Left ventricle myocardium inferior (tissue), 1 donor: Measurements from ENCODE around the gene NR1D1. TPM values are rescaled to one million over a fixed set of nuclear protein-coding genes. Genes with fewer than 3 reads are reported as not detected.

Experiments used
- DNase-seq: peaks from one replicate; pipeline ENCODE4 v3.0.0-alpha.2; 2020
- H3K27ac ChIP-seq: fragments of 200-600 bp; replicated peaks from 2 replicates; pipeline ENCODE4 v1.8.0; 2021
- H3K27me3 ChIP-seq: fragments of 200-600 bp; 2 replicates; pipeline ENCODE4 v1.8.0; 2021; ENCODE audit warnings: low read depth
- H3K36me3 ChIP-seq: fragments of 200-600 bp; 2 replicates; pipeline ENCODE4 v1.8.0; 2021
- H3K4me1 ChIP-seq: fragments of 200-600 bp; 2 replicates; pipeline ENCODE4 v1.8.0; 2021
- H3K4me3 ChIP-seq: fragments of 200-600 bp; 2 replicates; pipeline ENCODE4 v1.8.0; 2021; ENCODE audit warnings: mild to moderate bottlenecking, moderate library complexity
- H3K9me3 ChIP-seq: fragments of 200-600 bp; replicated peaks from 2 replicates; pipeline ENCODE4 v1.8.0; 2021
- intact Hi-C: fragments of 100-400 bp; cut with micrococcal nuclease; formaldehyde crosslinking; loops from one replicate; pipeline ENCODE4 v1.11.0; 2022
- total RNA-seq: library from RNA; stranded (reverse); fragmentation: NEBNext Ultra II Directional; extraction: Animal tissue kit (Norgen Biotek cat#: 25700); gene quantifications from one replicate; pipeline ENCODE4 v1.2.1, GENCODE V29; 2021
- TF ChIP-seq, protein P1 (sequence below): fragments of 200-600 bp; IDR thresholded peaks from 2 replicates; pipeline ENCODE4 v1.8.0; 2021; ENCODE audit warnings: antibody characterized with exemption, mild to moderate bottlenecking, borderline replicate concordance
- donor health status: DM: no; HTN: yes; CAD: no; lungs with severe emphysema.

Gene NR1D1
- total RNA-seq, 1 donor from 2014 or later = 19.1 TPM

- Histone ChIP-seq H3K27ac (peak overlapping the region; percentile 100), H3K27me3 (no peaks in the 10 kb centered on the region), H3K36me3 (peaks cover 9% of the 10 kb centered on the region), H3K9me3 (no peaks in the 10 kb centered on the region), H3K4me3 (peak overlapping the region; percentile 55), H3K4me1 (peaks cover 99% of the 10 kb centered on the region)
- intact Hi-C loops = no loop called here
- TF ChIP-seq, protein P1, sequence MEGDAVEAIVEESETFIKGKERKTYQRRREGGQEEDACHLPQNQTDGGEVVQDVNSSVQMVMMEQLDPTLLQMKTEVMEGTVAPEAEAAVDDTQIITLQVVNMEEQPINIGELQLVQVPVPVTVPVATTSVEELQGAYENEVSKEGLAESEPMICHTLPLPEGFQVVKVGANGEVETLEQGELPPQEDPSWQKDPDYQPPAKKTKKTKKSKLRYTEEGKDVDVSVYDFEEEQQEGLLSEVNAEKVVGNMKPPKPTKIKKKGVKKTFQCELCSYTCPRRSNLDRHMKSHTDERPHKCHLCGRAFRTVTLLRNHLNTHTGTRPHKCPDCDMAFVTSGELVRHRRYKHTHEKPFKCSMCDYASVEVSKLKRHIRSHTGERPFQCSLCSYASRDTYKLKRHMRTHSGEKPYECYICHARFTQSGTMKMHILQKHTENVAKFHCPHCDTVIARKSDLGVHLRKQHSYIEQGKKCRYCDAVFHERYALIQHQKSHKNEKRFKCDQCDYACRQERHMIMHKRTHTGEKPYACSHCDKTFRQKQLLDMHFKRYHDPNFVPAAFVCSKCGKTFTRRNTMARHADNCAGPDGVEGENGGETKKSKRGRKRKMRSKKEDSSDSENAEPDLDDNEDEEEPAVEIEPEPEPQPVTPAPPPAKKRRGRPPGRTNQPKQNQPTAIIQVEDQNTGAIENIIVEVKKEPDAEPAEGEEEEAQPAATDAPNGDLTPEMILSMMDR = no peak
- peak; percentile 76 for DNase-seq
Observed at GRCh38 chr17:40072040-40072734, 28.2 kb downstream of the NR1D1 start.

DNA sequence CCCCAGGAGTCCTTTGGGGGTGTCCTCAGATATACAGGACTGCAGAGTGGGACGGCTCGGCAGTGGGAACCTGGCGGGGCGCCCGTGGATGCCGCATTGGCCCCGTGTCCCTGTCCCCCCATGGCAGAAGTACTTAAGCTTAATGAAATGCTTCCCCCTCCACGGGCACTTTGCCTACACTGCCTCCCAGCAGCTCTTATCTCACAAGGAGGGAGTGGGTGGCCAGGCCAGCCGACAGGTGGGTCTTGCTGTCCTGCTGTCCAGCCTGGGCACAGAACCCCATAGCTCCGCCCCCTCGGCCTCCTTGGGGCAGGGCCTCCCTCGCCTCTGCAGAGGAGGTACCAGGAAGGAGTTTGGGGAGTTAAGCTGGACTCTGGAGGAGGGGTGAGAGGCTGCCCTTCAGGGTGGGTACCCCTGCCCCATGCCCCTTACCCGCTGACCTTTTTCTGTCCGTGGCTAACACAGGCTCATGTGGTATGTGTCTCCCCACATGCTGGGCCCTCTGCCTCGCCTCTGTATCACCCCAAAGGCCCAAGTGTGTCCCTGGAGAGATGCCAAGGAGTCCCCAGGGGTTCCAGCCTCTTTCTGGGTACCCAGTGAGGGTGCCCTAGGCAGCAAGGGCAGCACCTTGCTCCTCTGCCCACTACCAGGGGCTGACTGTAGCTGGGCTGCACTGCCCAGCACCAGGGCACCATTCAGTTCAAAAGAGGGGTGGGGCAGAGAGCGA lies 28.9 kb downstream of the NR1D1 start:
- intact Hi-C loops = no loop called here
- Histone ChIP-seq H3K4me3 (peak overlapping the region; percentile 55), H3K27ac (peak overlapping the region; percentile 100), H3K4me1 (peaks cover 99% of the 10 kb centered on the region), H3K9me3 (no peaks in the 10 kb centered on the region), H3K36me3 (peaks cover 9% of the 10 kb centered on the region), H3K27me3 (no peaks in the 10 kb centered on the region)
- TF ChIP-seq, protein P1 = no peak
- peak; percentile 69 for DNase-seq

- intact Hi-C loops = no loop called here
- peaks cover 9% of the 10 kb centered on the region for H3K36me3 ChIP-seq
- peak overlapping the region; percentile 100 for H3K27ac ChIP-seq
- DNase-seq = no peak
- peaks cover 99% of the 10 kb centered on the region for H3K4me1 ChIP-seq
- H3K4me3 ChIP-seq = peak overlapping the region; percentile 55
- H3K9me3 ChIP-seq = no peaks in the 10 kb centered on the region
- no peaks in the 10 kb centered on the region for H3K27me3 ChIP-seq
- TF ChIP-seq, protein P1 = no peak
Observed at GRCh38 chr17:40070709-40071312, 29.6 kb downstream of the NR1D1 start.

DNA sequence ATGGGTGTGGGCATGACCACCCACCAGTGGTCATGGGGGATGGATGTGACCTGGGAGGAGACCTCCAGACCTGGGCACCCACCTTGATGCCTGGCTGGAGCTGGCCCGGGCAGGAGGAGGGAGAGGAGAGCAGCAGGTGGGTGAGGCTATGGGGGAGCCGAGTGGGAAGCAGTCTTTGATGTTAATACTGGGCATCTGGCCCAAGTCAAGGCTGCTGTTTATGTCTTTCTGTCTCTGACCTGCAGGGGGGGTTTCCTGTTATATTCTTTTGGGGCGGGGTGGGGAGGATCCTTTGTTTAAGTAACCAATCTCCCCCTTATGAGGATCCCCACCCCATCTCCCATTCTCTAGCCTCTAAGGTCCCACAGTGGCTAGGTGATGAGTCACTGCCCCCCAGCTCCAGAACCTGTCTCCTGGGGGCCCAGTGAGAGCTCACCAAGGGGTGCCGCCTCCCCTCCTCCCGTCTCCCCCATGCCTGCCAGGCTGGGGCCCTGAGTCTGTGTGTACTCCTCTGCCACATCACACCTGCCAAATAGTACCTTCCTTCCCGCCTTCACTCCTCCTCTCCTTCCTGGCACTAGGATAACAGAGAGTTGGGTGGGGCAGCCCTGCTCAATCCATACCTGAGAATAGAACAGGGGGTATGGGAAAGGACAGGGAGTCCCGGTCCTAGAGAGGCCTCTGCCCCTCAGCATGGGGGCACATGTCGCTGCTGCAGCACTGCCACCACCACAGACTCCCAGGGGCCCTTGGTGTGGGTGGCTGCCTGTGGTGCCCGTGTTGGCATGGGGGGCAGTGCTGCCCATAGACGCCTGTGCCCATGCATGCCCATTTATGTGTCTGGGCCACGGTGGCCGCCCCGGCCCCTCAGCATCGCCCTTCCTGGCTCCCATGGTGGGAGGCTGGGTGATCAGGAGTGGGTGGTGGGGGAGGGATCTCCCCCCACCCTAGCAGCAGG lies 30.4 kb downstream of the NR1D1 start:
- peak overlapping the region; percentile 55 for H3K4me3 ChIP-seq
- peaks cover 9% of the 10 kb centered on the region for H3K36me3 ChIP-seq
- H3K9me3 ChIP-seq = no peaks in the 10 kb centered on the region
- TF ChIP-seq, protein P1 = peak; percentile 52
- intact Hi-C loops = no loop called here
- peak overlapping the region; percentile 100 for H3K27ac ChIP-seq
- no peak for DNase-seq
- H3K4me1 ChIP-seq = peaks cover 99% of the 10 kb centered on the region
- H3K27me3 ChIP-seq = no peaks in the 10 kb centered on the region
